Right hindlimb (tissue), 1 donor: ENCODE results near the gene THRB.

Experiments used
- DNase-seq: peaks from one replicate; pipeline ENCODE4 v3.0.0-alpha.2; 2018

The THRB gene

DNA sequence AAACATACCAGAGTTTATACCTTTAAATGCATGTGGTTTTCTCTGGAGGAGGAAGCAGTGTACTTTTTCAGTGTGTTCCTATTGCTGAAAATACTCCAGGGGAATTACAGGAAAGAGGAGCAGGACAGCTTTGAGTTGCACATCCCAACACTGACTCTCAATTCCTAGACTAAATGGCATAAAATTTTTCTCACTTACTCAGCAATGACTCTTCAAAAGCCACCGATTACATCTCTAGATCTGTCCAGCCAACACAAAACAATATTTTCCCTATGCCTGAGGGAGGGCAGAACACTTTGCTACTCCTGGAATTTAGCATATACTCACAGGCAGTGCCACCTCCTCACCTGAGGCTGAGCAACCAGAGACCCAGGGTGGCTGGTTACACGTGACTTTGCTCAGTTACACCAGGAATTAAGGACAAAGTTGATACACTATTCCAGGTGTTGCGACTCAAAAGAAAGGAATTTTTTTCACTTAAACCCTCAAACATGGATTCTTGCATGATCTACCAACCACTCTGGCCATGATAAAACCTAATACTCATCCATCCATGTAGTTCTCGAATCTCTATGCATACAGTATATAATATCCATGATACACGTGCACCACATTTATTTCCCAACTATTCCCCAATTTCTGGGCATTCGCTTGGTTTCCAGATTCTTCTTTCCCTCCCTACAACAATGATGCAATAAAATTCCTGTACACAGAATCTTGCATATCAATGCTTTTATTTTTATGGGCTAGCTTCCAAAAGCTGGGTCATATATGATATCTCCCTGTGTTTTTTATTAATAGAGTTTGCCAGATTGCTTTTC, 194.6 kb downstream of the THRB start:
- DNase-seq, result no peak

GRCh38 chr3:24299246-24299805, 195.3 kb downstream of the THRB start:
- no peak for DNase-seq

DNA sequence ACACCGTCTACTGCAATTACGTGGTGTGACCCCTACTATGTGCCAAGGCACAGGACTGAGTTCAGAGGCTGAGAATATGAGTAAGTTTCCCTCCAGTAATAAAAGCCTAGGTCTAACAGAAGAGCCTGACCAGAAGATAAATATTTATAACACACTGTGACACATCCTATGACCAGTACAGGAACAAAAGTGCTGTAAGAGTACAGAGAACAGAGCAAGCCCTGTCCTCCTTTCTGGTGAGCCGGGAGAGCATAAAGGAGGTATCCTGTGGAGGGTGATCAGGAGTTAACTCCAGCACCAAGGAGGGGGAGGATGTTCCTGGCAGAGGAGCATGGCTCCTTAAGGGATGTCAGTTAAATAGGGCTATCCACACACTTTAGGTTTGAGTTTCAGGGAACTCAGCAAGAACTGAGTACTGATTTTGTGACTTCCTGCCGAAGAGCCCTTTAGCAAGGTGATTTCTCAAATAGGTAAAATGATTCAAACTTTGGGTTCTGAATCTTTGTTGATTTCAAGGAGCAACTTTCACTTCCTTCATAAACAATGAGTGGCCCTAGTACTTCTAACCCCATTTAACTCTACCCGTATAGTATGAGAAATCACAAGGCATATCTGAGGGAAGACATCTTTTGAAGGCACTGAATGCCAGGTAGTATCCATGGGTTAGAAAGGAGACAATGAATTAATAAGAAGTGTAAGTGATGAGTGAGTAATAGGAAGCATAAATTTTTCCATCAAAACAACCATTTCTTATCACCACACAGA, 198.0 kb downstream of the THRB start:
- DNase-seq, result no peak

DNA sequence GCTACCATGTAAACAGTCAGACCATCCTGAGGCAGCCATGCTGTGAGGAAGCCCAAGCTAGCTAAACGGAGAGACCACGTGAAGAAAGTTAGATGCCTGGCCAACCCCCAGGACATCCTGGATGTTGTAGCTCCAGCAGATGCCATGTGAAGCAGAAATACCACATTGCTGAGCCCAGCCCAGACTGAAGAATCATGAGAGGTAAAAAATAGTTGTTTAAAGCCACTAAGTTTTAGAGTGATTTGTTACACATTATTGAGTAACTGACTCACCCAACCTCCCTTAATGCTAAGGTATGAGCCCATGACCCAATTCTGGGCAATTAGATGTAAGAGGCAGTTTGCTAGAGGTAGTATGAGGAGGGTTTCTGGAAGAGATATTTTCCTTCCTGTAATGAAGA, 200.5 kb downstream of the THRB start:
- DNase-seq, result no peak

- DNase-seq, result no peak
Measured at GRCh38 chr3:24291646-24292045, 203.0 kb downstream of the THRB start.

DNA sequence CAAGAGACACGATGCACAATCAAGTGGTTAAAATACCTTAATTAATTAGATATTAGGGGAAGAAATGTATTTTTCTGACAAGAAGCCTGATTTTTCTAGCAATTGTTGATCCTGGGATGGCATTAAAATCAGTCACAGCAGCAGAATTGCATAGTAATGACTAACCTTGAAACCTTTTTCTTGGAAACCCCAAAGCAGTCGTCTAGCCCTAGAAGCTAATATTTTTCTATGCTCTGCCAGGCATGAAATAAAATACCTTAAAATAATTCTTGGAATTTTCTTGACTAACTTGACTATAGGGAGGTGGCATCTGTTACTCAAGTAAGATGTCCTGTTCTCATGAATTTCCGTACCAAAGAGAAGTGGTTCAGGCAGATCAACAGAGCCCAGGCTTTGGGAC, 204.1 kb downstream of the THRB start:
- no peak for DNase-seq

- peak; percentile 75 for DNase-seq
Measured at GRCh38 chr3:24288496-24289236, 206.0 kb downstream of the THRB start.

DNA sequence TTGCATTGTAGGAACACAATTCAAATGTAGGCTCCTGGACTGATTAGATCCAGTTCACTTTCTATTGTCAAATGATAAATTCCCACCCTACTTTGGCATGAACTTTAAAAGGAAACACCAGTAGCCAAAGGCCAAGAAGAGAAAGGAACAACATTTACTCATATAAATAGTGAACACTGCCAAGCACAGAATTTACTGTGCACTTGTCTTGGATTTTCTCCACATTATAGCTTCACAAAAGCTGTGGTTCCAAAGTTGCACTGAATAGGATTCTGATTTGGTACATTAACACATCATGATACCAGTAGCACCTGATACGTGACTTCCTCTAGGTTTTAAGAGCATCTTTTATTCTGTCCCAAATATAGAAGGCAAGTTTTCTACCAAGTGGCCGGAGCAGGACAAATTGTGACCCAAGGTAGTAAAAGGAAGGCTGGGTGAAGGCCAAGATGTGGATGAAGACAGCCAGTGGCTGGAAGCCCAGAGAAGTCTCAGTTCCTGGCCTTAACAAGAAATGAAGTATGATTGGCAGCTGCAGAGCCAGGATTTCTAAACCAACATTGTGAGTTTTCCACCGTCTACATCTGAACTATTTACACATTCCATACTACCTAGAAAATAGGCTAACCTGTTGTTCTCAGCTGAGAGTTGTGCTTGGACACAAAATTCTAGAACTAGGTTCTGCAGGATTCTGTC, 206.7 kb downstream of the THRB start:
- peak; percentile 69 for DNase-seq

GRCh38 chr3:24286405-24286804, 208.2 kb downstream of the THRB start:
- DNase-seq, result no peak

GRCh38 chr3:24278543-24278942, 216.1 kb downstream of the THRB start:
- DNase-seq, result no peak

GRCh38 chr3:24273491-24273890, 221.2 kb downstream of the THRB start:
- no peak for DNase-seq

DNA sequence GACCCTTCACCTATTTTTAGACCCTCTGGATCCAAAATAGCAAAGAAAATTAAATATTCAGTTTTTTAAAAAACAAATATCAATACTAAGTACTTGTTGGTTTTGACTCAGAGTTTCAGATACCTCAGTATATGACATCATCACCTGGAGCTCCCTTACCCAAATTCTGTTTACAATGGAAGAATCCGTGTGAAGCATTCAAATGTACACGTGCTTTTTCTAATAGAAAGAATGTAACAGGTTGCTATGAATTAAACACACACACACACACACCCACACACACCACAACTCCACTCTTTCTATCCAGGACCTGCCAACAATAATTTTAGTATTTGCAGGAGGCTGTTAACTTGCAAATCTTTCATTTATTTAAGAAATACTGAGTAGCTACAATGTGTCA, 221.8 kb downstream of the THRB start:
- DNase-seq, result no peak

- no peak for DNase-seq
Measured at GRCh38 chr3:24272408-24272807, 222.2 kb downstream of the THRB start.

- no peak for DNase-seq
Measured at GRCh38 chr3:24271228-24271627, 223.4 kb downstream of the THRB start.

- no peak for DNase-seq
Measured at GRCh38 chr3:24270744-24271143, 223.9 kb downstream of the THRB start.

- DNase-seq, result no peak
Measured at GRCh38 chr3:24270204-24270691, 224.4 kb downstream of the THRB start.

- no peak for DNase-seq
Measured at GRCh38 chr3:24264748-24265158, 229.9 kb downstream of the THRB start.

- DNase-seq, result no peak
Measured at GRCh38 chr3:24264011-24264410, 230.6 kb downstream of the THRB start.

GRCh38 chr3:24263069-24263668, 231.5 kb downstream of the THRB start:
- no peak for DNase-seq

DNA sequence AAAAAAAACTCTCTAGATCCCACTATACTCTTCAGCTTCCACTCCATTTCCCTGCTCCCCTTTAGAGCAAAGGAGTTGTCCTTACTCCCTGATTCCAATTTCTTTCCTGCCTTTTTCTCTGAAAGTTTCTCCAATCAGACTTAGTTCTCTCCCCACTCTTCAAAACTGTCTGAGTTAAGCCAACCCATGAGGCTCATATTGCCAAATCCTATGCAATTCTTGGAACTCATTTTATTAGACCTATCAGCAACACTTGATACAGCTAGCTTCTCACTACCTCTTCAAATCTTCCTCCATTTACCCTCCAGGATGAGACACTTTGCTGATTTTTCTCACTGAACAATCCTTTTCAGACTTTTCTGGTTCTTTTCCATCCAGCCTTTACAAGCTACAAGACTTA, 233.1 kb downstream of the THRB start:
- DNase-seq, result no peak

DNA sequence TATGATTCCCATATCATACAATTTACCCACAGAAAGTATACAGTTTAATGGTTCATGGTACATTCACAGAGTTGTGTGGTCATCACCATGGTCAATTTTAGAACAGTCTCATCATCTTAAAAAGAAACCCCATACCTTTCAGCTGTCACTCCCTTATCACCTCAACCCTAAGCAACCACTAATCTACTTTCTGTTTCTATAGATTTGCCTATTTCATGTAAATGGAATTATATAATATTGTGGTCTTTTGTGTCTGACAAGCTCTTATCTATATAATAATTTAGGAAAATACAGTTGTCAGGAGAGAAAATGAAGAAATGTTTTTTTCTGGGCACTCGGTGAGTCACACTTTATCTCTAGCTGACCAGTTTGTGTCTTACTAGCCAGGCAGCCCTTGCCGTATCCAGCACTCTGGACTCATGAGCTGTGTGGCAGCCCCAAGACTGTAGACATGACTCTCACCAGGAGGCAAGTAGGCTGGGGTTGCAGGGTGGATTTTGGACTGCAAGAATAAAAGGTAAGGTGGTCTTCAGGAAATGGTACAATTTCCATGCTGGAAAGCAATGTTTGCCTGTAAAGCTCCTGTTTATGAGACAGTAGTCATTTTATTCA, 234.6 kb downstream of the THRB start:
- DNase-seq, result no peak
